Right kidney (tissue), 1 donor: ENCODE data around the gene CCP110.
"Not testable (repeated sequence)": the region's sequence is repeated elsewhere in the genome, so short reads cannot be mapped to it uniquely, and the experiment has no call there.

Experiments
- DNase-seq: peaks from one replicate; pipeline ENCODE4 v3.0.0-alpha.2; 2016

The CCP110 gene

DNA sequence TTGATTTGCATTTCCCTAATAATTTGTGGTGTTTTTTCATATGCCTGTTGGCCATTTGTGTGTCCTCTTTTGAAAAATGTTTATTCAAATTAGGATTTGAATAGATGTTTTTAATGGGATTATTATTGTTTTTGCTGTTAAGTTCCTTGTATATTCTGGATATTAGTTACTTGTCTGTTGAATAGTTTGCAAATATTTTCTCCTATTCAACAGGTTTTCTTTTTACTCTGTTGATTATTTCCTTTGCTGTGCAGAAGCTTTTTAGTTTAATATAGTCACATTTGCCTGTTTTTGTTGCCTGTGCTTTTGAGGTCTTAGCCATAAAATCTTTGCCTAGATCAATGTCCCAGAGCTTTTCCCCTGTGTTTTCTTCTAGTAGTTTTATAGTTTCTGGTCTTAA lies 11.4 kb upstream of the CCP110 start:
- DNase-seq: no peak

DNA sequence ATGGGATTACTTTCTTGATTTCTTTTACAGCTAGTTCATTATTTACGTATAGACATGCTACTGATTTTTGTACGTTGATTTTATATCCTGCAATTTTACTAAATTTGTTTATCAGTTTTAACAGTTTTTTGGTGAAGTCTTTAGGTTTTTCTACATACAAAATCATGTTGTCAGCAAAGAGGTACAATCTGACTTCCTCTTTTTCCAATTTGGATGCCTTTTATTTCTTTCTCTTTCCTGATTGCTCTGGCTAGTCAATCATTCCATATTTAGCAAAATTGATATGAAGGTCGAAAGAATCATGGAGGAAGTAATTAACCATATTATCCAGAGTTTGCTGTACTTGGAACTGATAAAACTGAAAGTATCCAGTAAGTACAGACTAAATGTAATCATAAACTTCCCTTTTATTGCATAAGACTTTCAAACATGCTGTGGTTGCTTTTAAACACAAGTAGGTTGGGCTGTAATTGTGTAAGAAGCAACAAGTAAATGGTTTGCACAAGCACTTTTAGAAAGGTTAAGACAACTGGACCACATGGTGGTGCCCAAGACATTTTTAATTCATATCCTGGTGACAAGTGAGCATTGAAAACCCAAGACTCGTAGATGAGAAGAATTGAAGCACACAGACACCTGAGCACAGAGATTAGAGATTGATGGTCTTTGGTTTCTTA lies 10.2 kb upstream of the CCP110 start:
- DNase-seq: no peak

DNA sequence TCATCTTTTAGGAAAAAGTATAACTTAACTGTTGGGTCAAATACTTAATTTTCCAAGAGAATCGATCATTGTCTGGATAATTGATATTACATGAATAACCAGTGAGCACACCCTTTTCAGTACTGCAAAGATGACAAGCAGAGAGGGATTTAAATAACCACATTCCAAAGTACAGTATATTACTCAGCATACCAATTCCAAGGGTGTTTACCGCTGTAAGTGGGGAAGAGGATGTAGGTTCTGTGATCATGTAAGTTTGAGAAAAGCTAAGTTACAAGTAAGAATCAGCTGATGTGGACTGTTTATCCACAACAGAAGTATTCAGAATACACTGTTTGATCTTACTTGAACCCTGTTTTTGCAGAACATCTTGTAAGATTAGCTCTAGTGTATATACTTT lies 8.0 kb upstream of the CCP110 start:
- DNase-seq: no peak

DNA sequence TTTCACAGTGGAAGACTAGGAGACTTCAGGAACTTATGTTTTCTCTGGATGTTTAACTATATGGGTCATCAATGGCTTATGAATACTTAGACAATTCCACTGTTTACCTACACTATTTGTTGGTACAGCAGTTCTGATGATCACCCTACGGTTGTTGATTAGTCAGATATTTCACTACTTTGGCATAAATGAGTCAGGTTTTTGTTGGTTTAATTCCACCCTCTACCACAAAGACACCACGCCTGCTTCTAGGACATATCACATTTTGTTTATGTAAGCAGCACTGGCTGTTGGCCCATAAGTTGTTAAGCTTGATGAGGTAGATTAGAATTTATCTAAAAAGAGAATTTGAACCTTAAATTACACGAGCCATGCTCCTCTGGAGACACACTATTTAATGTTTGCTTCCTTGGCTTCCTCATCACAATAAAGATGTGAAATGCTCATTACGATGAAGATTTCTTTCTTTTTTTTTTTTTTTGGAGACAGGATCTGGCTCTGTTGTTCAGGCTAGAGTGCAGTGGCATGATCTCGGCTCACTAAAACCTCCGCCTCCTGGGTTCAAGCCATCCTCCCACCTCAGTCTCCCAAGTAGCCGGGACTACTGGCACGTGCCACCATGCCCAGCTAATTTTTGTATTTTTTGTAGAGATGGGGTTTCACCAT lies 6.2 kb upstream of the CCP110 start:
- DNase-seq: no peak

- no peak for DNase-seq
These were observed 5.4 kb upstream of the CCP110 start for GRCh38 chr16:19518388-19518787.

GRCh38 chr16:19520861-19521331 lies 2.8 kb upstream of the CCP110 start:
- DNase-seq: no peak

GRCh38 chr16:19521471-19522396 lies 2.0 kb upstream of the CCP110 start, which contains the start of gene GDE1:
GDE1 (minus strand) TSS chr16:19522098; CDS start chr16:19521964, 134 bp downstream.
- DNase-seq: peak; percentile 97

DNA sequence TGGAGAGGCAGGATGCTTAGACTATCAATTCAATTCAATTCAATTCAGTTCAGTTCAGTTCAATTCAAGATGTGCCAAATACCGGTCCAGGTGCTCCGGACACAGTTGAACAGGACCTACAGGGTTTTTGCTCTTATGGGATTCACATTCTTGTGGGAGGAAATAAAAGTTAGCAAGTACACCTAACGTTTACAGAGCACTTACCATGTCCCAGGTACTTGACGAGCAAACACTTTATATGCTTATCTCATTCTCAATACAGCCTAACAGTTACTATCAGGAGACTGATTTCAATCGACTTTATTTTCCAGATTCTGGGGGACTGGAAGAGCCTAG lies 1.4 kb upstream of the CCP110 start:
- DNase-seq: no peak

GRCh38 chr16:19522760-19523159 lies 982 bp upstream of the CCP110 start:
- DNase-seq: no peak

- DNase-seq: no peak
These were observed 571 bp upstream of the CCP110 start for GRCh38 chr16:19523184-19523558.

DNA sequence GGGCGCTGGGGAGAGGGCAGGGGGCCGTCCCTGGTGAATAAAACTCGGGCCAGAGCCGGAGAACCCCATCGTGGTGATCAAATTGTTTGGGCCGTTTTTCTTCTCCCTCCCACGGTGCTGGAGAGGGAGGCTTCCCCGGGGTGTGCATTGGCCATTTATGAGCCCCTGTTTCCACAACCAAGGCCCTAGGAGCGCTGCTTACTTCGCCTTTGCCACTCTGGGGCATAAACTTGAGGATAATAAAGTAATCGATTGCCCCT lies 544 bp downstream of the CCP110 start:
- no peak for DNase-seq

- peak; percentile 65 for DNase-seq
These were observed 1.1 kb downstream of the CCP110 start for GRCh38 chr16:19524616-19525384.

- DNase-seq: no peak
These were observed 1.6 kb downstream of the CCP110 start for GRCh38 chr16:19525385-19525723.

GRCh38 chr16:19527161-19527560 lies 3.4 kb downstream of the CCP110 start:
- DNase-seq: no peak

- DNase-seq: no peak
These were observed 4.9 kb downstream of the CCP110 start for GRCh38 chr16:19528666-19529065.

GRCh38 chr16:19532601-19533000 lies 8.9 kb downstream of the CCP110 start:
- DNase-seq: no peak

DNA sequence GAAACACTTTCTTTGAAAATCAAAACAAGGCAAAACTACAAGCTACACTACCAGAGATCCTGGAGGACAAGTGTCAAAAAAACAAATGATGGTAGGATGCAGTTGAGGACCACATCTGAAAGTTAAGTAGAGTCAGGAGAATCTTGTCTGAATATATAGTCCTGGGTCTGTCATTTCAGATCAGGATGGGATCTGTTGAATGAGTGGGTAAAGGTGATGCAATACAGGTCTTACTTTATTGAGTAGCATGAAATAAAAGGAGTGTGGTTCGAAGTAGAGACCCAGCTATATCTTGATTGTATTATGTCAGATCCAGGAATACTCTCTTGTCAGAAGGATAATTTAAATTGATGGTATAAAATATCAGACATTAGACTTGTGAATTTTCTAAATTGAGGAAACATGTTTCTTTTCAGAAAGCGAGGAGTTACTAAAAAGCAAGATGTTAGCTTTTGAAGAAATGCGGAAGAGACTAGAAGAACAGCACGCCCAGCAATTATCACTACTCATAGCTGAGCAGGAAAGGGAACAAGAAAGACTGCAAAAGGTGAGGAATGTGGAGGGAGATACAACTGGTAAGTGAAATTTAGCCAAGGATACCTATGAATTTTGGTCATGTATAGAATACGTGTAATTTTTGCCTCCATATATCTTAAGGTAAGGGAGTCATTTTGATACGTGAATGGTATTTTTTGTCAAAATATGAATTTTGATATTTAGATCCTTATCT lies 16.7 kb downstream of the CCP110 start:
- DNase-seq: no peak

DNA sequence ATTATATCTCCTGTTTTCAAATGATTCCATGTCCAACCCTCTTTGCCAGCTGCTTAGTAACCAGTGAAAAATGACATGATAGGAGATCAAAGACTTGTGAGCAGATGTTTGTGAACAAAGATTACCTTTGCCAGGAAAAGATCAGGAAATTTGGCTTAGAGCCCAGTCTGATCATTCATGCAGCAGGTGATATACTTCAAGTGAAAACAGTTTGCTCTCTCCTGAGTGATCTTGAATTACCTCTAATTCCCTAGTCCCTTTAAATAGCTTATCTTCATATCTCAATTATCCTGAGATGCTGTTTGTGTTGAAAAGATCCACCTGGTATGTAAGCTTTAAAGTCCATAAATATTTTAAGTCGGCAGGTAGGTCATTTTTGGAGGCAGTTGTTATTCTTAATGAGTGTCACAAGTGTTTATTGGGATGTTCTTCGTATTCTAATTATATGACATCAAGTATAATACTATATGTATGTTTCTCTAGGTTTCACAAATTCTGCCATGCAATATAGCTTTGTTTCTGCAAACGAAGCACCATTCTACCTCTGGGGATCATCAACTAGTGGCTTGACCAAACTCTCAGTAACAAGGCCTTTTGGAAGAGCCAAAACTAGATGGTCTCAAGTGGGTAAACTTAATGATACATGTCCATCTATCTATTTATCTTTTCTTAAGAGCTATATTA lies 18.5 kb downstream of the CCP110 start:
- no peak for DNase-seq

DNA sequence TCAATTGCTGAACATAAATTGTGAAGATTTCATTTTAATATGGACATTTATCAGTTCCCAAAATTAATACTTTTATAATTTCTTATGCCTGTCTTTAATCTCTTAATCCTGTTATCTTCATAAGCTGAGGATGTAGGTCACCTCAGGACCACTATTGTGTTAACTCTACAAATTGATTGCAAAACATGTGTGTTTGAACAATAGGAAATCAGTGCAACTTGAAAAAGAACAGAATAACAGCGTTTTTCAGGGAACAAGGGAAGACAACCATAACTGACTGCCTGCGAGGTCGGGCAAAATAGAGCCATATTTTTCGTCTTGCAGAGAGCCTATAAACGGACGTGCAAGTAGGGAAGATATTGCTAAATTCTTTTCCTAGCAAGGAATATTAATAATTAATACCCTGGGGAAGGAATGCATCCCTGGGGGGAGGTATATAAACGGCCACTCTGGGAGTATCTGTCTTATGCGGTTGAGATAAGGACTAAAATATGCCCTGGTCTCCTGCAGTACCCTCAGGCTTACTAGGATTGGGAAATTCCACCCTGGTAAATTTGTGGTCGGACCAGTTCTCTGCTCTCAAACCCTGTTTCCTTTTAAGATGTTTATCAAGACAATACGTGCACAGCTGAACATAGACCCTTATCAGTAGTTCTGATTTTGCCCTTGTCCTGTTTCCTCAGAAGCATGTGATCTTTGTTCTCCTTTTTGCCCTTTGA lies 19.7 kb downstream of the CCP110 start:
- DNase-seq: not testable (repeated sequence)

DNA sequence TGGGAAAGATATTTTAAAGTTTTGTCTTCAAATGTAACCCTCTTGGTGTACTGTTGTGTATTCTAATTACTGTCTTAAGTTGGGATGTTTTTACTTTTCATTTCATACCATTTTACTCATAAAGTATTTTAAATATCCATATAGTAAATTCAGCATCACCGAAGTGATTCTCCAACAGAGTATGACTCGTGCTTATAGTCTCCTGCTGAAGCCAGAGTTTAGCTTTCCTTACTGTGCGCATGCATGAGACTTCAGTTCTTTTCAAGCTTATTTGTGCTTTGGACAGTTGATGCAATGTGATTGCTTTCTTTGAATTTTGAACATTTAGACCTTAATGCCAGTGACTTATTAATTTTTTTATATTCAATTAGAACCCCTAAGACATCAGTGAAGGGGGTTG lies 24.4 kb downstream of the CCP110 start:
- DNase-seq: no peak

DNA sequence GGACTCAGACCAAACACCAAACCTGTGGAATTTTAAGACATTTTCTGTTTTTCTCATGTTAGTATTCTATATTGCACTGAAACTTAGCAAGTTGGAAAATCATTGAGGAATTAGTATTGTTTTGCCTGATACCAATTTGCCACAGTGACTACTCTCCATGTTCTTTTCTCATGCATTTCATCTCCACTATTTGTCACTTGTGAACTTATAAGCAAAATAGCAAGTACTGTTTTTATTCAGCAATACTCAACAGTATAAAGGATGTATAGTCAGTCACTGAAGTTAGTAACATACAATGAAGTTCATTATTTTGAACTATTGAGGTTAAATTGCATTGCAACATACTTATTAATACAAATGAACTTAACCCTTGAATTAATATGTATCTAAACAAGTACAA lies 25.9 kb downstream of the CCP110 start:
- DNase-seq: no peak
